GM19372 (cell line): Measurements from ENCODE around the gene COX8A.

ENCODE experiments used
- ATAC-seq: cut with Tn5 transposase; IDR thresholded peaks from one replicate; pipeline ENCODE4 v1.9.1; 2021; ENCODE audit warnings: mild to moderate bottlenecking, low read depth, moderate library complexity; ENCODE audit not compliant: unreplicated experiment

COX8A gene

GRCh38 chr11:64018310-64018709, 43.9 kb downstream of the COX8A start:
- no peak for ATAC-seq

- ATAC-seq: no peak
Measured at GRCh38 chr11:64019106-64020037, 45.0 kb downstream of the COX8A start.

GRCh38 chr11:64020976-64021756, 46.7 kb downstream of the COX8A start:
- ATAC-seq: no peak

- ATAC-seq: no peak
Measured at GRCh38 chr11:64021757-64022093, 47.3 kb downstream of the COX8A start.

GRCh38 chr11:64022125-64022784, 47.8 kb downstream of the COX8A start:
- ATAC-seq: no peak

GRCh38 chr11:64023712-64024710, 49.6 kb downstream of the COX8A start:
- no peak for ATAC-seq

GRCh38 chr11:64025205-64025604, 50.8 kb downstream of the COX8A start:
- no peak for ATAC-seq
